ENCODE measurements around the gene PTGER1.

- no peak for TF ChIP-seq EZH2 (IDR thresholded peaks at IDR 0.05; ENCODE audit: low read length)
- TF ChIP-seq, protein P1, sequence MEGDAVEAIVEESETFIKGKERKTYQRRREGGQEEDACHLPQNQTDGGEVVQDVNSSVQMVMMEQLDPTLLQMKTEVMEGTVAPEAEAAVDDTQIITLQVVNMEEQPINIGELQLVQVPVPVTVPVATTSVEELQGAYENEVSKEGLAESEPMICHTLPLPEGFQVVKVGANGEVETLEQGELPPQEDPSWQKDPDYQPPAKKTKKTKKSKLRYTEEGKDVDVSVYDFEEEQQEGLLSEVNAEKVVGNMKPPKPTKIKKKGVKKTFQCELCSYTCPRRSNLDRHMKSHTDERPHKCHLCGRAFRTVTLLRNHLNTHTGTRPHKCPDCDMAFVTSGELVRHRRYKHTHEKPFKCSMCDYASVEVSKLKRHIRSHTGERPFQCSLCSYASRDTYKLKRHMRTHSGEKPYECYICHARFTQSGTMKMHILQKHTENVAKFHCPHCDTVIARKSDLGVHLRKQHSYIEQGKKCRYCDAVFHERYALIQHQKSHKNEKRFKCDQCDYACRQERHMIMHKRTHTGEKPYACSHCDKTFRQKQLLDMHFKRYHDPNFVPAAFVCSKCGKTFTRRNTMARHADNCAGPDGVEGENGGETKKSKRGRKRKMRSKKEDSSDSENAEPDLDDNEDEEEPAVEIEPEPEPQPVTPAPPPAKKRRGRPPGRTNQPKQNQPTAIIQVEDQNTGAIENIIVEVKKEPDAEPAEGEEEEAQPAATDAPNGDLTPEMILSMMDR (optimal IDR thresholded peaks at IDR 0.05 in 1 of 3, IDR thresholded peaks at IDR 0.05 in 1 of 3, conservative IDR thresholded peaks at IDR 0.05 in 1 of 3; ENCODE audit: extremely low read depth in 1 of 3, insufficient read depth in 2 of 3, low read length in 3 of 3), result no peak
These were observed 7.8 kb downstream of the PTGER1 start for GRCh38 chr19:14467391-14467790.

Measured in keratinocyte (primary cell).